NCI-H2029 (cell line): ENCODE measurements around the gene HINT1.
A peak's percentile ranks its signal among the peaks of the same experiment; 100 is the strongest.
"Not testable (repeated sequence)": the region's sequence is repeated elsewhere in the genome, so short reads cannot be mapped to it uniquely, and the experiment has no call there.

Experiments
- DNase-seq: peaks from one replicate; lab custom pipeline; 2025; lab: John Stamatoyannopoulos, UW

Gene HINT1

DNA sequence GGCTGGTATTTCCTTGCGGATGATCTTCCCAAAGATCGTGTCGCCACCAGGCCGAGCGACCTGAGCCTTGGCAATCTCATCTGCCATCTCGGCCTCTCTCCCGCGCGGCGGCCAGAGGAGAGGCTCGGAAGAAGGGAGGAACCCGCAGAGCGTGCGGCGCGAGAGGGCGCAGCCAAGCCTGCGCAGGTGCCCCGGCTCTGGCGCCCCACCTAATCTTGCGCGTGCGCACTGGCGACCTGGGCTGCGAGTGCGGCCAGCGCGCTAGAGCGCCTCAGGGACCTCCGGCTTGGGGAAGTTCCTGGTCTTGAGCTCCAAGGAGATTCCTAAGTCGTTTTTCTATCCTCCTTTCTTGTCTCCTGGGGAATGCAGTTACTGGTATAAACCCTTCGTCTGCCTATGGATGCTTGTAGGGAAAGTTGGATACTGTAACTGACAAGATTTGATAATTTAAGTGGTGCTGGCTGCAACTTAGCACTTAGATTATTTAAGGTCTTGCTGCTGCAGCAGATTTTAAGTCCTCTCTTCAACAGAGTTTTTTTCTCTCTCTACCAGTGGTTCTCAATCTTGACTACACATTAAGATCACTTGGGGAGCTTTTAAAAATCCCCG, at the start of gene HINT1:
Gene HINT1 (minus strand): TSS at position 138 of the 609 bp plus-strand sequence. CDS start 51 bp downstream, at position 87.
- peak; percentile 88 for DNase-seq

DNA sequence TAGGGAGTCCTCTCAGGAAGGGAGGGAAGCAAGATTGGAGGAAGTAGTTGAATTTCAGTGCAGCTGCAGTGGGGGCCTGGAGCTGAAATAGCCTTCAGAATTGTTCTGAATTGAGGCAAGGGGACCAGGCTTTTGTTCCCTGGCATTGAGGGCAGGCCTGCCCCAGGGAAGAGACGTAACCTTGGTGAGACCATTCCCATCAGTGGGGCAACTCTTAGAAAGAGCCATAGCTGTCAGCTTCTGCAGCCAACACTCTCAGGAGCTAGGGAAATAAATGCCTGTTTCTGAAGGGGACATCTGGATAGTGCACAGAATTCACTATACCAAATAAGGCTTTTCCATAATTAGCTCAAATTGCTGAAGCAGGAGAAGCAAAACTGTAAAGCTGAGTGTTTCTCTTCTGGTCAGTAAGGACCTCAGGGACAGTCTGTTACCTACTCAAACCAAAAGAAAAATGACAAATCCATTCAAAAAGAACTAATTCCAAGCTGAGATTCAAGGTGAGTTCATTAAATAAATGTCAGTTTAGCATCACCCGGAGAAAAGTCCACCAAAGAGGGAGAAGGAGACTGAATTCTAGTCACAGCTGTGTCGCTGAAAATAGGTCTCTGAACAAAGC, 49.7 kb upstream of the HINT1 start:
- DNase-seq, result no peak

DNA sequence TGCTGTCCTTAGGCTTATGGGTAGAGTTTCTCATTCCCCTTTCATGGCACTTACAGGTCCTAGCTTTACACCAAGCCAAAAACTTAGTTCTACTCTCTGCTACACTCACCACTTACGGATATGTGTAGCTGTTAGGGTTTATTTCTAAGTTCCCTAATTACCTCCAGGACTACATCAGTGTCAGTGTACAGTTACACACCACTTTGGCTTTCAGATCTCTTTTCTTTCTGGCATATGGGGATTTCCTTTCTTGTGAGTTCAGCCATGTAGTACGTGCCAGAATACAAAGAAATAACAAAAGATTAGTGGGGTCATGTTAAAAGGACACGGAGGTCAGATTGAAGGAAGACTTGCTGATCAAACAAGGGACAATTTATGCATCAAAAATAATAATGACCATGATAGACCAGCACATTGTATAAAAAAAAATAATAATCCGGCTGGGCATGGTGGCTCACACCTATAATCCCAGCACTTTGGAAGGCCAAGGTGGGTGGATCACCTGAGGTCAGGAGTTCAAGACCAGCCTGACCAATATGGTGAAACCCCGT, 47.5 kb upstream of the HINT1 start:
- DNase-seq, result no peak

DNA sequence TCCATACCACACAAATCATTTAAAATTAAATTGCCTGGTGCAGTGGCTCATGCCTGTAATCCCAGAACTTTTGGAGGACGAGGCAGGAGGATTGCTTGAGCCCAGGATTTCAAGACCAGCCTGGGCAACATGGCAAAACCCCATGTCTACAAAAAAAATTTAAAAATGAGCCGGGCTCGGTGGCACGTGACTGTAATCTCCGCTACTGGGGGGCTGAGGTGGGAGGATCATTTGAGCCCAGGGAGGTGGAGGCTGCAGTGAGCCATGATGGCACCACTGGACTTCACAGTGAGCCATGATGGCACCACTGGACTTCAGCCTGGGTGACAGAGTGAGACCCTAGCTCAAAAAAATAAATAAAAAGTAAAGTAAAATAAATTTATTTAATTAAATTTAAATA, 46.6 kb upstream of the HINT1 start:
- no peak for DNase-seq

DNA sequence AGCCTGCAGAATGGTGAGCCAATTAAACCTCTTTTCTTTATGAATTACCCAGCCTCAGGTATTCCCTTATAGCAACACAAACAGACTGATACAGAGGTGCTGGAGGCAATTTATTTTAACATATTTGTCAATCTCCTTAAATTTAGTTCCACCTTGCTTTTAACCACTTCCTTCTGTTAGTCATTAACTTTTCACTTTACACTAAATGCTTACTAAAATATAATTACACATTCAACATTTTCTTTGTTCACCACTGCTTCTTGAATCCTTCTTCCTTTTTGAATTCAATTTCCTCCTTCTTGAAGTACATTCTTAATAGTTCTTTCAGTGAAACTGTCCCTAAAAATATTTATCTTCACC, 45.1 kb upstream of the HINT1 start:
- DNase-seq, result no peak

DNA sequence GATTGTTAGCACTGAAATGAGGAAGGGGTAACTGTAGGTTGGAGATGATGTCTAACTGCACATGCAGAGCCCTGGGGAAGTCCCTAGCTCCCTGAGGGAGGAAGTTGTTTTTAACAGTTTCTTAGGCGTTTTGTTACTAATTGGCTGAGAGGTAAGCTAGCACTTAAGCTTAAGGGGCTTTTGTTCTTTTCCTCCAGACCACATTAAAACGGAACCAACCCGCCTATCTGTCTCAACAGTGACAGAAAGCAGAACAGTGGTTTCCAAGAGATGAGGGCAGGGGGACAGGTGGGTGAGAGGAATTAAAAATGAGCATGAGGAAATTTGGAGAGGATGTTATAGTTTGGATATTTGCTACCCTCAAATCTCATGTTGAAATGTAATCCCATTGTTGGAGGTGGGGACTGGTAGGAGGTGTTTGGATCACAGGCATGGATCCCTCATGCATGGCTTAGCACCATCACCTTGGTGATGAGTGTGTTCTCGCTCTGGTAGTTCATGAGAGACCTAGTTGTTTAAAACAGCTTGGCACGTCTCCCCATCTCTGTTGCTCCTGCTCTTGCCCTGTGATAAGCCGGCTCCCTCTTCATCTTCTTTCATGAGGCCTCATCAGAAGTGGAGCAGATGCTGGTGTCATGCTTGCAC, 44.6 kb upstream of the HINT1 start:
- DNase-seq, result peak; percentile 83

DNA sequence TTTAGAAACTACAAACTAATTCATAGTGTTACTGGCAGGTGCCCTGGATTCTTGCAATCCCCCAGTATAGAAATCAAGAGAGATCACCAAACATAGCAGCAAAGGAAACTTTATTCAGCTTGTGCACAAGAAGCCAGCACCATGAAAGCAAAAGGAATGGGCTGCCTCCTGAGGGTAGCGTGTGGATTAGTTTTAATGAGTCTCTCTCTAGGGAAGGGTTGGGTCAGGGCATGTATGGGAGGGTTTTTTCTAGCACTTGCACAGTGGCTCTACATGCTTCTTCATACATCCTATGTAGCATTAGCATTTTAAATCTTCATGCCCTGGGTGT, 44.1 kb upstream of the HINT1 start:
- DNase-seq, result no peak

DNA sequence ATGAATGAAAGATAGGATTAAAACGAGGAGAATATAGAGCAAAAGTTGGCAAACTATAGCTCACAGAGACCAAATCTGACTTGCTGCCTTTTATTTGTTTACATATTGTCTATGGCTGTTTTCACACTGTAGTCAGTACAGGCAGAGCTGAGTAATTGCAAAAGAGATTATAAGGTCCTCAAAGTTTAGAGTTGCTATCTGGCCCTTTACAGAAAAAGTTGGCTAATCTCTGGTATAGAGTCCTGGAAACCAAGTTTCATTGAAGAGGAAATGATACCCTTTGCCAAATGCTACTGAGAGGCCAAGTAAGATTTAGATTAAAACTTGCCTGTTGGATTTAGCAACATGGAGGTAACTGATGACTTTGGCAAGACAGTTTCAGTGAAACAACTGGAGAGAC, 41.7 kb upstream of the HINT1 start:
- DNase-seq, result no peak

DNA sequence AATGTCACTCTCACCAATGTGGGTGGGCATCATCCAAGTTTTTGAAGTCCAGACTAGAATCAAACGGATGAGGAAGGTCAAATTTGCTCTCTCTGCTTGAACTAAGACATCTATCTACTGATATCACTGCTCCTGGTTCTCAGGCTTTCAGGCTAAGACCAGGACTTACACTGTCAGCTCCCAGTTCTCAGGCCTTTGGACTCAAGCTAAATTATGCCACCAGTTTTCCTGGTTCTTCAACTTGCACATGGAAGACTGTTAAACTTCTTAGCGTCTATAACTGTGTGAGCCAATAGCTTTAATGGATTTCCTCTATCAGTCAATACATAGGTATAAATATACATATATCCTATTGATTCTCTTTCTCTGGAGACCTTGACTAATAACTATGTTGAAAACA, 41.0 kb upstream of the HINT1 start:
- DNase-seq, result no peak

DNA sequence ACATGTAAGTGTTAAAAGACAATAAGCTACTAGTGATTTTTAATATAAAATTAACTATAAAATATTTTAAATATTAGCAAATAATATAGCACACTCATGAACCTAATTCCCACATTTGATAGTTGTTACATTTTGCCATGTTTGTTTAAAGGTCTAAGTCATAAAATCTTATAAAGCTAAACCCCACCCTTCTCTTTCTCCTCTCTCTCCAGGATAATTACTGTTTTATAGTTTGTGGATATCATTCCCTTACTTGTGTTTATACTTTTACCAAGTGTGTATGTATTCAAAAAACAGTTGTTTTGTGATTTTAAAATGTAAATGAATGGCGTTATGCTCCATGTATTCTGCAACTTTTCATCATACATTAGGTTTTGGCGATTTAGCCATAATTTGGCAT, 39.9 kb upstream of the HINT1 start:
- DNase-seq, result no peak

DNA sequence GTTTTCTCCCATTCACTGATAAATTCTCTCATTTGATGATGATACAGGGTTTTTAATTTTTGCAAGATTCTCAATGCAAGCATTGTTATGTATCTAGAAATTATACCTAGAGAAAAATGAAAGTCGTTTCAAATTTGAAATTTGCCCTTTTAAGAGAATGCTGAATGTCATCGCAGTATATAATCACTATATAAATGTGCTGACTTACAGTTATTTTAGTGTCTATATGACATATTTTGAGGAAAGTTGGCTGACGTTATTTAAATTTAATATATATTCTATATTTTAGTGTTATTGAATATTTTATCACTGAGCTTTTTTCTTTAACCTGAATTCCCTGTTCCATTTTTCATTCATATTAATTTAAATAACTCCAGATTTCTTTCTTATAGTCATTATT, 35.5 kb upstream of the HINT1 start:
- DNase-seq, result no peak

DNA sequence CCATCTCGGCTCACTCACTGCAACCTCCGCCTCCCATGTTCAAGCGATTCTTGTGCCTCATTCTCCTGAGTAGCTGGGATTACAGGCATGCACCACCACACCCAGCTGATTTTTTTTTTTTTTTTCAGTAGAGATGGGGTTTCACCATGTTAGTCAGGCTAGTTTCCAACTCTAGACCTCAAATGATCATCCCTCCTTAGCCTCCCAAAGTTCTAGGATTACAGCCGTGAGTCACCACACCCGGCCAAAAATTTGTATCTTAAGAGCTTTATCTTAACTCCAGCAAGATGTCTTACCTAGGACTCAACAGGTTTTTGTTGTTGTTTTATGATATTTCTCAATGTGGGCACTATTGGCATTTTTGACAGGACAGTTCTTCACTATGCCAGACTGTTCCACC, 33.6 kb upstream of the HINT1 start:
- DNase-seq, result no peak

DNA sequence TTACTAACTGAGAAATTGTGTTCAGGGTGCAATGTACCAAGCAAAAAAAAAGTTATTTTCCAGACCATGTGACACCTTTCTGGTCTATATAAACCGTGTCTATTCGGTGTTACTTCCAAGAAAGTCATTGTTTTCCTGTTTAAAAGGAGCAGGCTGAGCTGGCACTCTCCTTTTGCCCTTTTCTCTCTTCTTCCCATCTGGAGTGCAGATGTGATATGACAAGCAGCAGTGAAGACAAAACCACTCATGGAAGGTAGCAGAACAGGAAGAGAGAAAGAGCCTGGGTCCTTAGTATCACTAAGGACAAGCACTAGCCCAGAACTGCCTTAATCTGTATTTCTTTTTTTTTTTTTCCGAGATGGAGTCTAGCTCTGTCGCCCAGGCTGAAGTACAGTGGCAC, 31.3 kb upstream of the HINT1 start:
- no peak for DNase-seq

DNA sequence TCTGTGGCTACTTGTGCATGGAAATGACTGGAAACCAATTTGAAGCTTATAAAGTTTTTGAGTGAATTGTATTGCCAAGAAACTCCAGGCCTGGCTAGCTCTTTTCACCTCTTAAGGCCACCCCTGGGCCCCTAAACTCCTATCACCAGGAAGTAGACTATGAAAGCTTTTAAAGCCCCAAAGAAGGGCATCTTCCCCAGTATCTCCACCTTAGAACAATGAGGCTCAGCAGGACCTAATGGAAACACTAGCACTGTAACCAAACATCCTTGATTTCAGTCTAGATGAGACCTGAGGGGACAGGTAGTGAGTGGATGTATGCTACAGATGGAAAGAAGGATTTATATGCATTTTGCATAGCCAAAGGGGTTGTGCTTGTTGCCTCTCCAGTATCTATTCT, 30.6 kb upstream of the HINT1 start:
- DNase-seq, result no peak

DNA sequence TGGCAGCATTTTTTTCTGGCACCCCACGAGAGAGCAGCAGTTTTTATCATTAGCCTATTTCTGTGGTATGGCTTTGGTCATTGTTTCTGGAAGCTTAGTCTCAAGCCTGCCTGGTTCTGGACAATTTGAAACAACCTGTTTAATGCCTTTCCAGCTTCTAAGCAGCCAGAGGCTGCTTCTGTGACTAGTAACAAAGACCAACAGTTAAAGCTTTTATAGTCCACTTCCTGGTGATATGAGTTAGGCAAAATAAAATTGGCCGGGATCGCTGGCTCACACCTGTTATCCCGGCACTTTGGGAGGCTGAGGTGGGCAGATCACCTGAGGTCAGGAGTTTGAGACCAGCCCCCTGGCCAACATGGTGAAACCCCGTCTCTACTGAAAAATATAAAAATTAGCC, 29.7 kb upstream of the HINT1 start:
- no peak for DNase-seq

DNA sequence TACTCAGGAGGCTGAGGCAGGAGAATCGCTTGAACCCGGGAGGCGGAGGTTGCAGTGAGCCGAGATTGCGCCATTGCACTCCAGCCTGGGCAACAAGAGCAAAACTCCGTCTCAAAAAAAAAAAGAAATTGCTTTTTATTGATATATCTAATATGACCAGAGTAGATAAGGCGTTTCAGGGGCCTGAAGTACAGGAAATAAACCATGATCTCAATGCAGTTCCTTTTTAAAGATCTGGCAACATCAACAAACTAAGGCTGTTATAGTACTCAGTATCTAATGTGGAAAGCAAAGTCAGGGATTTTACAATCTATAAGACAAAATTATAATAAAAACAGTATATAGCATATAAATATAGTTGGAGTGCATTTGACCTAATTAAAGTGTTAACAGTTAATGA, 28.8 kb upstream of the HINT1 start:
- DNase-seq, result not testable (repeated sequence)

DNA sequence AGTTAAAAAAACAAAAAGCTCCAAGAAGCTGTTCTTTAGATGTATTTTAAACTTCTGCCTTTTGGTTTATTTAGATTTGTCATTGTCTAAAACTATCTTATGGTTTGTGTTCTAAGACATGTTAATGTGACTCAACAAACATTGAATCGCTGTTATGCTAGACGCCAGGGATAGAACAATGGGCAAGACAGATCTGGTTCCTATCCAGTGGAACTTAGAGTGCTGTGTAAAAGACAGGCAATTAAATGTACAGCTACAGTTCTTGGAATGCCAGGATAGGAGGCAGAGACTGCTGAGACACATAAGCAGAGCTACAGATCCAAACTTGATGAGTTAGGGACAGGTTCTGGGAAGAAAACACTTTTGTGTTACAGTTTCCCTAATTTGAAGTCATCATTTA, 28.1 kb upstream of the HINT1 start:
- no peak for DNase-seq

DNA sequence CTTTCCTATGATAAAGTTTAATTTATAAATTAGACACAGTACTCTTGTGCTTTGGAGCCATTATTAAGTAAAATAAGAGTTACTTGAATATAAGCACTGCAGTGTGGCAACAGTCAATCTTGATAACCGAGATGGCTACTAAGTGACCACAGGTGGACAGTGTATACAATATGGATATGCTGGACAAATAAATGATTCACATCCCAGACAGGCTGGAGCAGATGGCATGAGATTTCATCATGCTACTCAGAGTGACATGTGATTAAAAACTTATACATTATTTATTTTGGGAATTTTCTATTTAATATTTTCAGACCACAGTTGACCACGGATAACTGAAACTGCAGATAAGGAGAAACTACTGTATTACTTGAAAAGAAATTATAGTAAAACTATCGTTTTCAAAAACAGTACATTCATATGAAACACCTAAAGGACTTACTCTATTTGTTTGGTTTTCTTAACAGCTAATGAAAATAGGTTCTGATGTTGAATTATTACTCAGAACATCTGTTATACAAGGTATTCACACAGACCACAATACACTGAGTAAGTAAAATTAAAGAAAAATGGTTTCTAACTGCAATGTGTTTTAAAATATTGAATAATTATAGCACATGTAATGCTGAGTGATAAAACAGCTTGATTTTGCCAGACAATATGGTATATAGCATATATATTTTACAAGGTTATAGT, 21.7 kb upstream of the HINT1 start:
- DNase-seq, result no peak

DNA sequence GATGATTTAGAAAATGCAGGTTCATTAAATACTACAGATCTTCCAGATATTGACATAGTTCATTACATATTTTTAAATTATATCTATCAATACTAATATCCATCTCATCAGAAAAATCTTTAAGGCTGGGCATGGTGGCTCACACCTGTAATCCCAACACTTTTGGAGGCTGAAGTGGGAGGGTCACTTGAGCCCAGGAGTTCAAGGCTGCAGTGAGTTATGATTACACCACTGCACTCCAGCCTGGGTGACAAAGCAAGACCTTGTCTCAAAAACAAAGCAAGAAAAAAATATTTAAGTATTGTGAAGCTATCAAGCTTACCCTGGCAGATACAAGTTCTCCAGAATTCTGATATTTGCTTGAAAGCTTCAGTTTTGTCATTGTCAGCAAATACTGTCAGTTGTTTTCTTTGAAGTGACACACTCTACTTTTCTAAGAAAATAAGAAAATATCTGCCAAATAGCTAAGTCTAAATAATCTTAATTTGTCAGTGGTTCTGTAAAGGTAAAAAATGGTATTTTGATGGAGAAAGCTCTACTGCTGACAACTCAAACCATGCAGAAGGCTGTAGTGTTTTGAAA, 20.6 kb upstream of the HINT1 start:
- no peak for DNase-seq

DNA sequence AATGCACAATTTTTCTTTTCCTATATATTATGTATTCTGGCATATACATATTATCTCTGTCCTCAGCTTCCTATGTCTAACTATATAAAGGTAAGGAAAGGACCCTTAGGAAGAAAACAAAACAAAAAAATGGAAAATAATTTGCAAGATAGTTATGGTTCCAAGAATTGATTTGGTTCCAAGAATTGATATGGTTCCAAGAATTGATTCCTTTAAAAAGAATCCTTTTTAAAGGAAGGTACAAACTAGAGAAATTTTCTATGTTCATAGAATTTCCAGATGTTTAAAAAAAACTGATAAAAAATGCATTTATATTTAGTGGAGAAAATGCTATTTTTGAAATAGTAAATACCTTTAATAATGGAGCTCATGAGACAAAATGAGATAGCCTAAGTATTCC, 17.8 kb upstream of the HINT1 start:
- no peak for DNase-seq

DNA sequence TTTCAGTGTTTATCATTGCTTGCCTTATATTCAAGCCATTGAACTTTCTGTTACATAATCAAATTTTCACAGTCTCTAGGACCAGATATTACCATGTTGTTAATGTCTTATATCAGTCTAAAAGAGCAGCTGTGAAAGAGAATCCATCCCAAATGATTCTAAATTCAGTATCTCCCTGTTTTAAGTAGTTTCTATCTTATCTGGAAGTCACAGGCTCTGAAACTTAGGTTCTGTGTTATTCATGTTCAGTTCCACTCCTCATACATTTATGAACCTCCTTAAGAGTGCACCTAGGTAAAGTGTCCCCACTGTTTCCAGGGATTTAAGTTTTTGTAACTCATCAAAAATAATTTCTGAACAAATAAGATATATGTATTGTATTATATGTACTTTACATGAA, 15.4 kb upstream of the HINT1 start:
- DNase-seq, result no peak

DNA sequence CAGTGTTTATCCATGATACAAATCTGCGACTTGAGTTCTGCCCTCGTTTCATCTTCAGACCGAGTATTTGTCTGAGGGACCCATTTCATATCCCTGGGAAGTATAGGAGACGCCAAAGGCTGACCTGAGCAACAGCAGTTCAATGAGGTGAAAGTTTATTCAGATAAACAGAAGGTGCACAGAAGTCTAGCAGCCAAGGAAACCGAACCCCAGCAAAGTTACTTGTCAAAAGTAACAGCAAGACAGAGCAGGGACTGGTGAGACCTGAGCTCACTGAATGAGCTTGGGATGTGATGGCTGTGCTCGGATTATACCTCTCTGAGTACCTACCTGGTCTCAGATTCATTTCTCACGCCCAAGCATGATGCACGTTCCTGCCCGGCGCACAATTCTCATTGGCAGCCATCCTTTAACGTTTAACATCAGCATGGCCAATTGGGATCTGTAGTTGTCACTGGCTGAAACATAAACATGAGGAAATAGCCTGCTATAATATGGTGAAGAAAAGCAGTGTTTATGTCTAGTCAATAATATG, 6.3 kb upstream of the HINT1 start:
- peak; percentile 10 for DNase-seq
